ENCODE data around the gene HOXB5.
A peak's percentile ranks its signal among the peaks of the same experiment; 100 is the strongest.

The HOXB5 gene

DNA sequence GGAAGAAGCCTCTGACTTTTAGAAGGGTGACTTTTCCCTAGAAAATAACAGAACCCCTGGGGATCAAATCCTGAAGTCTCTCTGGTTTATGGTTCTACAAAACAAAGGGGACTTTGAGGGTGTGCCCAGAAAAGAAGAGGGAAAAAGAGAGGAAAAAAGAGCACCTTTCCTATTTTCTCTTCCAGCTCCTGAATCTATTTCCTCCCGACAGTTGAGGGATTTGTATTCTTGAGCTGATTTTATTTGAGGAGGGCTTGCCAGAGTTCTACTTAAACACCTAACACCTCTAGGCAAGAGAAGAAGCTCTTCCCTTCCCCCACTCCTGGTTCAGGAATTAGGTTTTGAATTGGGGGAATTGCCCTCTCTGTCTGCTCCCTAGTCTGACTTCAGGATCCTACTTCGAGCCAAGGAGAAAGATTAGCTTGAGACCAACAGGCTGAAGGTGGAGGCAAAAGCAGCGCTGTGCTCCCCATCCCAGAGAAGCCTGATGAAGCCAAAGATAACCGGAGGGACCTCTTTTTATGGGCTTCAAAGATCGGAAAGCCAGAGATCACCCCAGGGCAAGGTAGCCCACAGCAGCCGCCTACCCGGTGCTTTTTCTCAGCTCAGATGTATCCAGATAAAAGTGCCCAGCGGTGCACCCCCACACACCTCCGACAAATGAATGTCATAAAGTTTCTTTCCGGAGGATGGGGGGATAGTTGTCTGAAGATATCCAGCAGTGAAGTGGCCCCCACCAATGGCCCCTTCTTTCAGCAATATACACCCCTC is 4.3 kb downstream of the HOXB5 start:
- no peak for DNase-seq (ENCODE audit: low spot score)

DNA sequence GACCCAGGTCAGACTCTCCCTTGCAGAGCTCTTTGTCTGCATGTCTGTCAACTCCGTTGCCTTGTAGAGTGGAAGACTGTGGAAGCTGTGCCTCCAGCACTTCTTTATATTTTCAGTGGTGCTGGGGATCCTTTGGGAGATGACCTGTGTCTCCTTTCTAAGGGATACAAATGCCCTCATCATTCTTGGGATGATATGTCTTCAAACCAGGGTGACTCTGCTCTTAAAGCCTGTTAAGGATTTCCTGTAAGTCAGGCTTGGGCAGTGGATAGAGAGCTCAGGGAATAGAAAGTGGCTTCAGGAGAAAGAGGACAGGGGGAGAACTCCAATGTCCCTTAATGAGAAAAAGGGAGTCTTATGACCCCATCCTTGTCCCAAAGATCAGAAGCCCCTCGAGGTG is 5.1 kb downstream of the HOXB5 start:
- peak; percentile 71 for DNase-seq (ENCODE audit: low spot score)

DNA sequence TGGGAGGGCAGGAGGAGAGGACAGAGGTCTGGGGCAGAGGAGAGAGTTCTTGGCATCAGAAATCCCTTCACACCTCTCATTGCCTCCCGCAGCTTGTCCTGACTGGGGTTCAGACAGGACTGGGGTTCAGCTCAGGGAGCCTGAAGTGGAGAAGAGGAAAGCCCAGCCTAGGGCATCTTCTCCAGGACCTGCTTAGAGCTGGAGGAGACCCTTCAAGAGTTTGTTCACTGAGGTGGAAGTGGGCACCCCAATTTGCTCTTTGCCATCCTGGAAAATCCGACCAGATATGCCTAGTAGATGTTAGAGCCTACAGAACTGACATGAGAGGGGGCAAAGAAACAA is 5.5 kb downstream of the HOXB5 start:
- DNase-seq (ENCODE audit: low spot score): no peak

DNA sequence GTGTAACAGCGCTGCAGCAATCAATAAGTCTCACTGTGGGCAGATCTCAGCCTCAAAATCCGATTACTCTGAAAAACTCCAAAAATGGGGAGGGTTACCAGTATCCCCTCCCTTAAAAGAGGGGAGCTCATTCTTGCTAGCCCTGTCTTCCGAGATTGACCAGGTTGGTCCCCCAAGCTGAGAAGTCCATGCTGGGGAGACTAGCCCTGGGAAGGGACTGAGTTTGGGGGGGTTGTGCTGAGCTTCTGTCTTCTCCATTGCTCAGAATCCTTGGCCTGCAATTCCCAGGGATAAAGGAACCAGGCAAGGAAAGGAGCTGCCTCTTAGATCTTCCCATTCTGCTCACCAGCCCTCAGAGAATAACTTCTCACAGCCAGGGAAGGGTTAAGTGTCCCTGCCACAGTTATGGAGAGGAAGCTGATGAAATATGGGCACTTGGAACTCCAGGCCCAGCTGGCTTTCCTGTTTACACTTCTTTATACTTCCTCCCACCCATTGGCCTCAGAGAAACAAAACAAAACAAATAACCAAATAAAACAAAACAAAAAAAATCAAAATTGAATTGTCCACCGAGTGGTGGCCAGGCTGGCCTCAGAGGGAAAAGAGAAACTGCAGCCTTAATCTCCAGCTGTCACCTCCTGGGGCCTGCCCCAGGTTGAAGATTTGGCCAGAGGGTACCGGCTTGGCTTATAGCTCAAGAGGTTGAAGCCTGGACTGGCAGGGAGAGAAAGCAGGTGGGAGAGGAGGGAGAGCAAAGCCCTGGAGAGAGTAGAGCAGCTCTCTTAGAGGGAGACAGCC is 6.1 kb downstream of the HOXB5 start:
- peak; percentile 78 for DNase-seq (ENCODE audit: low spot score)

DNA sequence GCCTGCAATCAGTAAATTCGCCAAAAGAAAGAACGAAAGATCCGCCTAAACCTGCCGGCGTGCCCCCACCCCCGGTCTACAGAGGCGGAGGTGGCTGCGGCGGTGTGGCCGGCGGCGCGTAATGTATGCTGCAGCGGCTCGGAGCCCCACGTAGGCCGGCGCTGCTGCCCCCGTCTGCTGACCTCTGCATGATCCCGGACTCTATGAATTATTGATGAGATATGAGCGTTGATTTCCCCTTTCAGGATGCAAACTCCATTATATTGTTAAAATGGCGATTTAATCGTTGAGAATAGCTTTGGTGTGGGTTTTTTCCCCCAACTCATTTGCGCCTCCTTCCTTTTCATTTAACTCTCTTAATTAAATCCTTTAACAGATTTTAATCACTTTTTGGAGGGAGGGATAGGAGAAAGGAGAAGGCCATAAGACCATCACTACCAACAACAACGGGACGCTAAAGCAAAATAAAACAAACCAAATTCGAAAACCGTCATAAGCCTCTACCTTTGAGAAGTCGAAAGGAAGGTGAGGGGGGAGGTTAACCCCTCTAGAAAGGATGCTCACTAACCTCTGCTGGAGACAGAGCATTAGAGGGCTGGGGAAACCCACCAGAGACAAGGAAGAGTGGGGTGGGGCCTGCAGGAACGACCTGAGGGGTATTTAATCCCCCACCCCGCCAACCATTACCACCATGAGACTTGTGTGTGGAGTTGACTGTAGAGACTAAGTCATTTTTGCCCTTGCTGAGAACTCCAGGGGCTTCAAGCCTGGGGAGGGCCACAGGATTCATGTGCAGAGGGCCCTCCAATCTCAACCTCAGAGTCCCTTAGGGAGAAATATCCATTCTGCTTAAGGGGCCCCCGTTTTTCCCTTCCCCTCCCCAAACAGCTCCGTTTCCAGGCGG is 7.0 kb downstream of the HOXB5 start:
- no peak for DNase-seq (ENCODE audit: low spot score)

DNA sequence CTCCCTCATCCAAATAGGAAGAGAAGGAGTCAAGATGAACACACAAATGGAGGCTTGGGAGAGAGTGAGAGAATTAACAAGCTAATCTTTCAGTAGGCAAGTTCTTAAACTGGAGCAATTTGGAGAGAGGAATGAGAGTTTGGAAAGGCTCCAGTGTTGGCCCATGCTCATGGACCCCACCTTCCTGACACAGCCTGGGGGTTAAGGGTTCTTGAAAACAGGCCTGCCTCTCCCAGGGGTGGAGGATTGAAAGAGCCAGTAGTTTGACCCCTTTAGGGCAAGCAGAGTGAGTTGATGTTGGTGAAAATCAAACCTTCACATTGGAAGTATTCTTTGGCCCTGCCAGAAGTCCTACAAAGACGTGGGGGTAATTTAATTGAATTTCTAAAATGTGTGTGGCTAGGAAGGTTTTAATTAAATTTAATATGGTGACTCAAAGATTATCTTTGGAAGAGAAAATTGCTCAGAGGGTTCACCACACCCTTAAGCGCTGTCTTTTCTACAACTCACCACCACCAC is 9.3 kb downstream of the HOXB5 start:
- no peak for DNase-seq (ENCODE audit: low spot score)

DNA sequence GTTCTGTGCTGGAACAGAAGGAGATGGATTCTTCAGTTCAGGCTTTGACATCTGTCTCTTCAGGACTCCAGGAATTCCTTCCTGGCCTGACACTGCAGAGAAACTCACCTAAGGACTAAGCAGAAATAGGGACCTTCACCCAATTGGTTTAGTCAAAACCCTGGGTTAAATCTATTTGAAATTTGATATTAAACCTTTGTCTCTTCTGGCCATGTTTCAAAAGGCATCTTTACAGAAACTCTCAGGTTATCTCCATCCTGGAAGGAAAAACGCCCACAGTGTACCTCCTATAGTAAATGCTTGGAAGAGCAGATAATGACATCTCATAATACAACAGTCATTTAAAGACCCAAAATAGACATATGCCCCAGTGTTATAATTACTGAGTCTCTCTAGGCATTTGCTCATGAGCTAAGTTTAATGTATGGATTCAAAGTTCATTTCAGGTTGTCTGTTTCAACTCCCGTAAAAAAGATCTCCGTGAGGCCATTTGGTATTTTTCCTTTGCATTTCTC is 9.8 kb downstream of the HOXB5 start:
- no peak for DNase-seq (ENCODE audit: low spot score)

DNA sequence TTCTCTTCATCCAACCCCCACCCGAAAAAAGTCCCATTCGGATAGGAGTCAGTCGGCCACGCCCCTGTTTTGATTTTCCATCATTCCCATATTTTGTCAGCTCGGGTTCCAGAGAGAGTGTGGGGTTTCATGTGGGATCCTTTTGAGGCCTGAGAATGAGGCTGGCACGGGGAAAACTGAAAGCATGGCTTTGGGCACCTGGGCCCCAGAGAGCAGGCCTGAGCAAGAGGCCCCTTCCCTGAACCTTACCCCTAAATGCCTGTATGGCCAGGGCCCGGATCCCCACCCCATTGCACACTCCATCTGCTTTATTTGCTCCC is 10.9 kb downstream of the HOXB5 start:
- no peak for DNase-seq (ENCODE audit: low spot score)

DNA sequence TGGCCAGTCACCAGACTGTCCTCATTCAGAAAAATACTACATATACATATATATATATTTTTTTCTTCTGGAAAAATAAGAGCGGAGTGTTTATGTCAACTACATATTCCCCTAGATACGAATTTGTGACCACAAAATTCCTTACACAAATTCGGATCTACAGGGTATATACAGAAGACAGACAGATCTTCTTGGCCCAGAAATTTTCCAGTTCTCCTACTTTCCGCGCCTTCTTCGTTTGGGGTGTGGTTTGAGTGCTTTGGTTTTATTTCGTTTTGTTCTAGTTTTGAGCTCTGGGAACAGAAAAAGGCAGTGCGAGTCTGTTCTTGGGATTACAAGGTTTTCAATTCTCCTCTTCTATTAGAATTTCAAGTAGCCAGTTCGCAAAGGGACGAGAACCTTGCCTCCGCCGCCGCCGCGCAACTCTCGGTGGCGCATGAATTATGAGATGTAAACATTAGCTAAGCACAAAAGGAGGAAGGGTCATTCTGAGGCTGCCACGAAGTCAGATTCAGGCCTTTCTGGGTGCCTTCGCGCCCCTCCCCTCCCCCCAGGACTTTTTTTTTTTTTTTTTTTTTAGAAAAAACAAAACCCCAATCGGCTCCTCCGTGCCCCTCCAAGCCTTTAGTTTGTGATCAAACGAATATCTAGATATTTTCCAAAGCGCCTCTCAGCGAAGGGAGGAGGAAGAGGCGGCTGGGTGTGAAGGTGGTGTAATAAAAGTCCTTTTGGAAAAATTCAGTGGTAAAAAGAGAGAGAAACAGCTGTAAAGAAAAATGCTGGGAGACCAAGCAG is 13.6 kb downstream of the HOXB5 start:
- DNase-seq (ENCODE audit: low spot score): no peak

DNA sequence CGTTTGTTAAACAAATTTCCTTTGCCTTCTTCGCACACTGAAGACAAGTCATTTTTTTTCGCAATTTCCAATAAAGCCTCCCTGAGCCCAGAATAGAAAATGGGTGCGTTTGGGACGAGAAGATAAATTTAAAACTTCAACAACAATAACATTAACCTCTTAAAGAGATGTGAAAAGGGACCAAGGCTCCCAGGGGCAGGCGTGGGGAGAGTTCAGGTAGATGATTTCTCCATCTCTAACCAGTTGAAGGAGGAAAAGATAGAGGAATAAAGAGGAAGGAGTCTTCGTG is 14.2 kb downstream of the HOXB5 start:
- DNase-seq (ENCODE audit: low spot score): no peak

DNA sequence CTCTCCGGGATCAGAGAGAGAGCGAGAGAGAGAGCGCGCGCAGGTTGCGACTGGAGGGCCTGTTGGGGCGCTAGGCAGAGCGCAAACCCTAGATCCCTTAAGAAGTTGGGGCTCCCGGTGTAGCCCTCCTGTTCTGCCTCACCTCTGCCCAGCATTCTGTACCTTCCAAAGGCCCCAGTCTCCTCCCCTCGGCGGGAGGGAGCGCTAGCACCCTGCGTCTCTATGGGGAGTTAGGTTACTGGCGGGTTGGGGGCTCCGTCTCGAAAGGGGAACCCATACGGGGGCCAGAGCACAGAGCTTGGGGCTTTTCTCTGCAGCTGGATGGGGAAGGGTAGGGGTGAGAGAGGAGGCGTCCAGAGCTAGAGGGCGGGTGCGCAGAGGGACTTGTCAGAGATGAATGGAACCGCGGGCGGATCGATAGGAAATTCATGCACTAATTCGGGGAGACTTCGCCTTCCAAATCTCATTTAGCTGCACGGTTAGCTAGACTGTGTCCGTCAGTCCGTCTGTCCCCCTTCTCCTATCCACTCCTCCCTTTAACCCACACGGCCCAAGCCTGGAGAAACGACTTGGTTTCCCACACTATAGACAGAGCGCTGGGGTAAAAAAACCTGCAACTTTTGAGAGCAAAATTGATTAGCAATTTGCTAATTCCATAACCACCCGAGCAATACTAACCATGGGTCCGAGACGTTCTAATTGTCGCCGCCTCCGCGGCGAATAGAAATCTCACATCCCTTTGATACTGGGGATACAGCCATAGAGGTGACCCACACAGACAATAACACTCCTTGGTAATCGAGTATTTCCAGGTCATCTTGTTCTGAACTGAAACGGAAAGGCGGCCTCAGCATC is 14.7 kb downstream of the HOXB5 start:
- DNase-seq (ENCODE audit: low spot score): no peak

DNA sequence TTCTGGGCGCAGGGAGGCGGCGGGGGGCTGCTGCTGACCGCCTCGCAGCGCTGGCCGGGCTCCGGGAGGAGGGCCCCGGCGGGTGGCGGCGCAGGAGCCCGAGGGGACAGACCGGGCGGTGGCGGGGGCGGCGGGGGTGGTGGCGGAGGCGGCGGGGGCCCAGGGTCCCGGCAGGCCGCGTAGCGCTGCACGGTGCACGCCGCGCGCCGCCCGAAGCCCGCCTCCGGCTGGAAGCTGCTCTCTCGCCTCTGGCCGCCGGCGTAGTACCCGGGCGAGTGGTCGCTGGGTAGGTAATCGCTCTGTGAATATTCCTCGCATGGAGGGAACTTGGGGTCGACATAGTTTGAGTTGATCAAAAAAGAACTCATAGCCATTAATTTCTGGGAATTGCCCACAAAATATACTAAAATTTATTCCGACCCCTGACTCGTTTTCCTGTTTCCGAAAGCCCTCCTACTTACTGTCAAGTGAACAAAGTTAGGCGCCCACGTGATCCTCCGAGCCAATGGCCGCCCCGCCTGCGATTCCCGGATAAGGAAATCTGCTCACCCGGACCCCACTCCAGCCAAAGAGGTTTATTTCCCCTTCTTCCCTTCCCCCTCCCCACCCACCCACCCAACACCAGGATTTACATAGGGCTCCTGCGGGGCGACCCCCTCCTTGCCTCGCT is 15.5 kb downstream of the HOXB5 start, which contains the start of gene HOXB4:
TSS of gene HOXB4 (minus strand) at position 405 of the 670 bp plus-strand sequence. CDS start at position 374, 31 bp downstream.
- DNase-seq (ENCODE audit: low spot score): peak; percentile 81

DNA sequence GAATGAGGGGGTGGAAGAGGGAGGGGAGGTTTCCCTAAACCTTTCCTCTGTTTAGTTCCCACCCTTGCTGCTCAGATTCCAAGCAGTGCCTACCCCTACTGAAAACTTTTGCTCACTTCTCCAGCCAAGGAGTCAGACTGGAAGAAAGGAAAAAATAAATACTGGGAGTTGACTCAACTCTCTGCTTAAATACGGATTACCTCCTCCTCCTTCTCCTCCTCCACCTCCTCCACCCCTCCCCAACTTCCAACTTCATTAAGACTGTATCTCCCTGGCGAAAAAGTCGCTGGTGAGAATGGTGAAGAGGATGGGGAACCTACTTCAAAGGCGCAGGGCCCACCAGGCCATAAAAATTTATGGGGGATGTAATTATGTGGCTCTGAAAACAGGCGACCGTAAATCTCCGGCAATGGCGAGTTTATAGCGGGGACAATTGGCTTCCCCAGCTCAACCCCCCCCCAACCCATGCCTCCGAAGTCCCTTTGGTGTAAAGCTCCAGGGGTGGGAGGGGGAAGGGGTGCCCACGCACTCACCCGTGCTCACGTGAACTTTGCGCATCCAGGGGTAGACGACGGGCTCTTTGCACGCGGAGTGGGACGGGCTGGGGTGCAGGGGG is 16.1 kb downstream of the HOXB5 start:
- no peak for DNase-seq (ENCODE audit: low spot score)

DNA sequence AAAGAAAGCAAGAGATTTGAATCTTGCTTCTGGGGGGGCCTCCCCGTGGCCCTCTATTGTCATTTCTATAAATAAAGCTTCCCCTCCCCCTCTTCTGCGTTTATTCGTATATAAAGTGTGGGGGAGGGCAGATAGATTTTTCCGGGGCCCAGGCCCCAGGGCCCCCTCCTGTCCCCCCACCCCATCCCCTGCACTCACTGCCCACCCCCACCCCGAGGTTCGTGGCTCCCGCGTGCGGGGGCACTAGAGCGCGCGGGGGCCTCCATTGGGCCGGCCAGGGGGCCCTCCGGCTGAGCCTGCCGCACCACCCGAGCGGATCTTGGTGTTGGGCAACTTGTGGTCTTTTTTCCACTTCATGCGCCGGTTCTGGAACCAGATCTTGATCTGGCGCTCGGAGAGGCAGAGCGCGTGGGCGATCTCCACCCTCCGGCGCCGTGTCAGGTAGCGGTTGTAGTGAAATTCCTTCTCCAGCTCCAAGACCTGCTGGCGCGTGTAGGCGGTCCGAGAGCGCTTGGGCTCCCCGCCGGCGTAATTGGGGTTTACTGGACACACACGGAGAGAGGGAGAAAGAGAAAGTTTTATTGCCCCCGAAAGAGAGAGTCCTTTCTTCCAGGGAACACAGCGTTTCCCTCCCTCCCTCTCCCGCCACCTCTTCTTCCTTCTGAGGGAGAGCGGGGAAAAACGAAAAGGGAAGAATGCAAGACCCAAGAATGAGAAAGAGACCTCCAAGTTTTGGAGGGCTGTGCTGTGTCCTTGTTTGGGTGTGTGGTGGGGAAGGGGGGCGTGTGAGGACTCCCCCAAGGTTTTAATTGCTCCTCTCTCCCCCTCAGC is 16.9 kb downstream of the HOXB5 start:
- DNase-seq (ENCODE audit: low spot score): no peak

DNA sequence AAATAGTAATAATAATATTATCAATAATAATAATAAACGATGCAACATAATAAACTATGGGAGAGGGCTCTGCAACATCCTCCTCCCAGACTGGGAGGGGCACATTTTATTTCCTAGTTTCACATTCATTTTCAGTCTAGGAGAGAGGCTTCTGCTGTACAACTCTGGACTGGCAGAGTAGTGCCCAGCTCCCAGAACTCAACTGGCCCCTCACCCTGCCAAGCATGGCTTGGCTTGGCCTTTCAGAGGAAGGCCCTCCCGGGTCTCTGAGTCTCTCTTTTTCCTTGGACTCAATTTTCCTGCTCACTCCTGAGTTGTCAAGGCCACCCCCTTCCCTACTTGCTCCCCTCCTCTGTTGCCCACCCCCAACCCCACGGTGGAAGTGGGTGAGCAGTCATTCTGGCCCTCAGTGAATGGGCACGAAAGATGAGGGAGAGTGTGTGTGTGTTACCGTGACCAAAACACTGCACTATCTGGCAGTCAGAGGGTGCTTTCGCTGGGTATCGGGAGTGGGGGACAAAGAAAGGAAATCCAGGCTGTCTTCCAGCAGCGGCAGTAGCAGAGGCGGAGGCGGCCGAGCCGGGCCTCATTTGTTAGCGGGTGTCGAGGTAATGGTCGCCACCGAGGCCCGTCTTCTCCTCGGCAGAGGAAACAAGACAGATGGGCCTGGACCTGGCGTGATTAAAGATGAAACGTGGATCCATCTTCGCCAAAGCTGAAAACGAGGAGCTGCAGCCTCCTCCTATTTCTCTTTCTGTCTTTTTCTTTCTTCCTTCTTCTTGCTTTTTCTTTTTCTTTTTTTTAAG is 17.7 kb downstream of the HOXB5 start:
- no peak for DNase-seq (ENCODE audit: low spot score)

DNA sequence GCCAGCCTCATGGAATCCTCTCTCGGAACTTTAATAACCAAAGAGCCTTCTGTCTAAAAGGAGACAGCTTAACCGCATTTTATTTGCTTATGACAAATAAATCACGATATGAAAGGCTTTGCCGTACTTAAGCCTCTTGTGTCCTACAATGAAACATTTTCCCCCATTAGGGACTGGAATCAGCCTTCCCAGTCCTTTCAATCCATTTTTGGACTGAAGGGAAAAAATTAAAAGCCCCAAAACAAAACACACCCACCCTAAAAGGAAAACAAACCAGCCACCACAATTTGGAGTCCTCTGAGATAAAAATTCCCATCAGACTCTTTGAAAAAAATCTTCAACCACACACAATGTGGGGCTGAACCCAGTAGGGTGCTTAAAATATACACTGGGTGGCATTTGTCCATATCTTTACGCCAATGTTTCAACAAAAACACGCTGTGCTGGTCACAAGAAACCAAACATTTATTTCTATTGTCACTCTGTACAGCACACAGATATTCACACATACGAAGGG is 18.5 kb downstream of the HOXB5 start:
- no peak for DNase-seq (ENCODE audit: low spot score)

DNA sequence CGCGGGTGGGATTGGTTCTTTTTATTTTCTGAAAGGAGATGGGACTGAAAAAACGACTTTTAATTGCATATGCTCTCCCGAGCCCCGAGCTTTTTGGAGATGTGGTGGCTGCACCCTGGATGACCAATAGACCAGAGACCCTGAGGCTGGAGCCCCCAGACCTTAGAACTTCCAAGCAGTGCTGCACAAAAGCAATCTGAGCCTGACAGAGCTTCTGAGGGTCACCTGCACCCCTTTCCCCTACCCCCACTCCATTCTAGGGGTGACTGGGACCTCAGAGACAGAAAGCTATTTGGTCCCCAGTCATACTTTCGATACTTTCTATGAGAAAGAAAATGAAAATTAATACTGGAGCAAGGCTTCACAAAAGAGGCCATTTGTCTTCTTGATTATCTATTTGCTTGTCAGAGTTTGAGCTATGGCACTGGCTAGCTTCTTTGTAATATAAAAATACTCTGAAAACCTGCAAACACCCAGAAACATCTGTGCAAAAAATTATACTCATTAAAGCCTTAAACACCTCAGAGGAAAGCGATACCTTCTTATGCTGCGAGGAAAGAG is 19.0 kb downstream of the HOXB5 start:
- no peak for DNase-seq (ENCODE audit: low spot score)

All from kidney capillary endothelial cell (primary cell).